Measurements from ENCODE around the gene SYT9. TPM values are rescaled to one million over a fixed set of nuclear protein-coding genes. Genes with fewer than 3 reads are reported as not detected.

The SYT9 gene
- polyA plus RNA-seq, 3 donors, result not detected

DNA sequence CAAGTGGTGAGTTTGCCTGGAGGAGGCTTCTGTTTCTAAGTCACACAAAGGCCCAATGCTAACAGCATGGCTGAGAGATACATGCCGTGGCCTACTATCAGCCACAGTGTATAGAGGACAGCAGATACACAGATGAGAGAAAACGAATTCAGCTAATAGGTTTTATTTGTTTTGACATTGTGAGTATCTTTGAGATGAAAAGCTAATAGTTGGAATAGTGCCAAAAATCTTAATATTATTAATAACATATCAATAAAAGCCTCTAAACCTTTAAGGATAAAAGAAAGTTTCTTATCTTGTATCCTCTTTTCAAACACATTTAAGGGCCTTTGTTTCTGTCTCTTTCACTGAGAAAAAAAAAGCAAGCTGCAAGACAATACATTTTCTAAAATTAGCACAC, 203.2 kb downstream of the SYT9 start:
- no peaks in the 10 kb centered on the region for H3K9me3 ChIP-seq (replicated peaks in 1 of 2; ENCODE audit: control insufficient read depth in 1 of 2, insufficient read depth in 1 of 2, low read length in 2 of 2)
- no peak overlapping the region for H3K4me2 ChIP-seq (replicated peaks; ENCODE audit: extremely low read depth, low read length, poor library complexity, severe bottlenecking)
- no peaks in the 10 kb centered on the region for H4K20me1 ChIP-seq (ENCODE audit: insufficient read depth, low read length)
- H3K27me3 ChIP-seq (ENCODE audit: control insufficient read depth in 2 of 2, insufficient read depth in 2 of 2, low read length in 2 of 2), result no peaks in the 10 kb centered on the region
- H3K36me3 ChIP-seq (replicated peaks in 1 of 2; ENCODE audit: control insufficient read depth in 1 of 2, insufficient read depth in 2 of 2, low read length in 2 of 2), result no peaks in the 10 kb centered on the region
- peaks cover under 1% of the 10 kb centered on the region for H3K4me1 Mint-ChIP-seq
- TF ChIP-seq, protein P1, sequence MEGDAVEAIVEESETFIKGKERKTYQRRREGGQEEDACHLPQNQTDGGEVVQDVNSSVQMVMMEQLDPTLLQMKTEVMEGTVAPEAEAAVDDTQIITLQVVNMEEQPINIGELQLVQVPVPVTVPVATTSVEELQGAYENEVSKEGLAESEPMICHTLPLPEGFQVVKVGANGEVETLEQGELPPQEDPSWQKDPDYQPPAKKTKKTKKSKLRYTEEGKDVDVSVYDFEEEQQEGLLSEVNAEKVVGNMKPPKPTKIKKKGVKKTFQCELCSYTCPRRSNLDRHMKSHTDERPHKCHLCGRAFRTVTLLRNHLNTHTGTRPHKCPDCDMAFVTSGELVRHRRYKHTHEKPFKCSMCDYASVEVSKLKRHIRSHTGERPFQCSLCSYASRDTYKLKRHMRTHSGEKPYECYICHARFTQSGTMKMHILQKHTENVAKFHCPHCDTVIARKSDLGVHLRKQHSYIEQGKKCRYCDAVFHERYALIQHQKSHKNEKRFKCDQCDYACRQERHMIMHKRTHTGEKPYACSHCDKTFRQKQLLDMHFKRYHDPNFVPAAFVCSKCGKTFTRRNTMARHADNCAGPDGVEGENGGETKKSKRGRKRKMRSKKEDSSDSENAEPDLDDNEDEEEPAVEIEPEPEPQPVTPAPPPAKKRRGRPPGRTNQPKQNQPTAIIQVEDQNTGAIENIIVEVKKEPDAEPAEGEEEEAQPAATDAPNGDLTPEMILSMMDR (IDR thresholded peaks at IDR 0.05), result no peak
- H3K36me3 Mint-ChIP-seq, result peaks cover 0 to 2% of the 10 kb centered on the region in 2 donors
- H3K9ac ChIP-seq (ENCODE audit: insufficient read depth, low read length, poor library complexity, severe bottlenecking), result no peak overlapping the region
- H3K27ac ChIP-seq (ENCODE audit: low read depth in 1 of 2, low read length in 2 of 2), result no peak overlapping the region
- H3K4me3 ChIP-seq (replicated peaks in 1 of 3; ENCODE audit: low read depth in 2 of 3, low read length in 3 of 3), result no peak overlapping the region
- H3K27me3 Mint-ChIP-seq (ENCODE audit: low read depth in 3 of 3), result peaks cover 4 to 8% (median 5%) of the 10 kb centered on the region in 3 donors
- no peak overlapping the region for H3K4me3 Mint-ChIP-seq
- no peak for DNase-seq
- WGBS (ENCODE audit: insufficient coverage), result 100% methylated on average over 1 of the region's 2 CpGs
- intact Hi-C loops (cut with micrococcal nuclease), result no loop called here
- H3K27ac Mint-ChIP-seq, result no peak overlapping the region
- no peak overlapping the region for H2AFZ ChIP-seq (ENCODE audit: insufficient read depth, low read depth, low read length, poor library complexity, severe bottlenecking)
- H3K79me2 ChIP-seq (ENCODE audit: insufficient read depth, low read length), result no peaks in the 10 kb centered on the region
- no peaks in the 10 kb centered on the region for H3K4me1 ChIP-seq (ENCODE audit: control insufficient read depth in 1 of 2, insufficient read depth in 2 of 2, low read length in 2 of 2)
- H3K9me3 Mint-ChIP-seq, result no peaks in the 10 kb centered on the region

DNA sequence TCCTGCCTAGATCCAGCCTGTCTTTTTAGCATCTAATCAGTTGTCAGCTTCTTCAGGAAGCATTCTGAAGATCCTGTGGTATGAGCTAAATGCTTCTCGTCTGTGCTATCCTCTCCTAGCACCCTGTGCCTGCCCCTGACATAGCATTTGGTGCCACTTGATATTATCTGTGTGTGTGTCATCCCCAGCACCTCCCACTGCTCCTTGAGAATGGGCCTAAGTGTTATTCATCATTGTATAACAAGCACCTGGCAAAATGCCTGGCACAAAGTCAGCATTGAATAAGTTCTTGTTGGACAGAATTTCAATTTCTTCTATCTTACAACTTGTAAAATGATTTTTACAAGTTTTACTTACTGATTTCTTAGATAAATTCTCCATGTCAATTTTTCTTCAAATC, 205.5 kb downstream of the SYT9 start:
- Mint-ChIP-seq H3K9me3 (no peaks in the 10 kb centered on the region), H3K27ac (peak overlapping the region in 1 of 7 donors; percentile 26), H3K36me3 (peaks cover 0 to 2% of the 10 kb centered on the region in 2 donors), H3K4me3 (no peak overlapping the region), H3K4me1 (no peaks in the 10 kb centered on the region), H3K27me3 (ENCODE audit: low read depth in 3 of 3) (peaks cover 4 to 8% (median 5%) of the 10 kb centered on the region in 3 donors)
- Histone ChIP-seq H3K4me3 (replicated peaks in 1 of 3; ENCODE audit: low read depth in 2 of 3, low read length in 3 of 3) (no peak overlapping the region), H3K4me2 (replicated peaks; ENCODE audit: extremely low read depth, low read length, poor library complexity, severe bottlenecking) (no peak overlapping the region), H3K4me1 (ENCODE audit: control insufficient read depth in 1 of 2, insufficient read depth in 2 of 2, low read length in 2 of 2) (no peaks in the 10 kb centered on the region), H3K9ac (ENCODE audit: insufficient read depth, low read length, poor library complexity, severe bottlenecking) (no peak overlapping the region), H3K27me3 (ENCODE audit: control insufficient read depth in 2 of 2, insufficient read depth in 2 of 2, low read length in 2 of 2) (no peaks in the 10 kb centered on the region), H4K20me1 (ENCODE audit: insufficient read depth, low read length) (no peaks in the 10 kb centered on the region), H3K79me2 (ENCODE audit: insufficient read depth, low read length) (no peaks in the 10 kb centered on the region), H3K9me3 (replicated peaks in 1 of 2; ENCODE audit: control insufficient read depth in 1 of 2, insufficient read depth in 1 of 2, low read length in 2 of 2) (no peaks in the 10 kb centered on the region), H2AFZ (ENCODE audit: insufficient read depth, low read depth, low read length, poor library complexity, severe bottlenecking) (no peak overlapping the region), H3K27ac (ENCODE audit: low read depth in 1 of 2, low read length in 2 of 2) (no peak overlapping the region), H3K36me3 (replicated peaks in 1 of 2; ENCODE audit: control insufficient read depth in 1 of 2, insufficient read depth in 2 of 2, low read length in 2 of 2) (no peaks in the 10 kb centered on the region)
- no CpG with 5 or more reads among the region's 1 CpG for WGBS (ENCODE audit: insufficient coverage)
- intact Hi-C loops (cut with micrococcal nuclease), result no loop called here
- TF ChIP-seq, protein P1 (IDR thresholded peaks at IDR 0.05), result no peak
- DNase-seq, result no peak
